Activated CD8-positive, alpha-beta T cell treated with anti-CD3 and anti-CD28 coated beads for 36 hours (primary cell): ENCODE data around the gene DRG2. TPM values are rescaled to one million over a fixed set of nuclear protein-coding genes. Genes with fewer than 3 reads are reported as not detected.

Source experiments
- ATAC-seq: fragments of 200-7000 bp; cut with Tn5 transposase; one replicate; pipeline ENCODE4 v1.10.0; 2021; ENCODE audit warnings: mild to moderate bottlenecking, moderate library complexity
- CTCF ChIA-PET: fragments of 350-600 bp; sonication (Branson Sonifier 250); formaldehyde crosslinking; loops from one replicate; lab custom pipeline; 2021; ENCODE audit warnings: antibody characterized with exemption; lab: Charles Lee
- POLR2A ChIA-PET: fragments of 350-600 bp; sonication (Branson Sonifier 250); formaldehyde crosslinking; loops from one replicate; lab custom pipeline; 2021; ENCODE audit warnings: antibody characterized with exemption; lab: Charles Lee
- DNase-seq: peaks from one replicate; pipeline ENCODE4 v3.0.0-alpha.2; 2020
- H3K27ac Mint-ChIP-seq: one replicate; pipeline ENCODE4 v1.8.0; 2021; ENCODE audit warnings: mild to moderate bottlenecking, mixed read lengths
- H3K27me3 Mint-ChIP-seq: one replicate; pipeline ENCODE4 v1.8.0; 2021; ENCODE audit warnings: mixed read lengths
- H3K36me3 Mint-ChIP-seq: one replicate; pipeline ENCODE4 v1.8.0; 2021; ENCODE audit warnings: low read depth, mixed read lengths
- H3K4me1 Mint-ChIP-seq: one replicate; pipeline ENCODE4 v1.8.0; 2021; ENCODE audit warnings: low read depth, mixed read lengths
- H3K4me3 Mint-ChIP-seq: one replicate; pipeline ENCODE4 v1.8.0; 2021; ENCODE audit warnings: mild to moderate bottlenecking, moderate library complexity, mixed read lengths
- H3K9me3 Mint-ChIP-seq: one replicate; pipeline ENCODE4 v1.8.0; 2021; ENCODE audit warnings: mixed read lengths
- intact Hi-C: fragments of 100-400 bp; cut with micrococcal nuclease; formaldehyde crosslinking; loops from one replicate; pipeline ENCODE4 v1.10.0; 2022
- total RNA-seq, 2 experiments: library from RNA; stranded (reverse); gene quantifications; one replicate each; pipeline ENCODE4 v1.2.3, GENCODE V29; 2021
- TF ChIP-seq, protein P1 (sequence below): fragments of 200-600 bp; IDR thresholded peaks from one replicate; pipeline ENCODE4 v1.8.0; 2022; ENCODE audit warnings: antibody characterized with exemption, mild to moderate bottlenecking

The DRG2 gene
- total RNA-seq, 2 experiments from 2014 or later = 45.0 to 45.1 TPM

DNA sequence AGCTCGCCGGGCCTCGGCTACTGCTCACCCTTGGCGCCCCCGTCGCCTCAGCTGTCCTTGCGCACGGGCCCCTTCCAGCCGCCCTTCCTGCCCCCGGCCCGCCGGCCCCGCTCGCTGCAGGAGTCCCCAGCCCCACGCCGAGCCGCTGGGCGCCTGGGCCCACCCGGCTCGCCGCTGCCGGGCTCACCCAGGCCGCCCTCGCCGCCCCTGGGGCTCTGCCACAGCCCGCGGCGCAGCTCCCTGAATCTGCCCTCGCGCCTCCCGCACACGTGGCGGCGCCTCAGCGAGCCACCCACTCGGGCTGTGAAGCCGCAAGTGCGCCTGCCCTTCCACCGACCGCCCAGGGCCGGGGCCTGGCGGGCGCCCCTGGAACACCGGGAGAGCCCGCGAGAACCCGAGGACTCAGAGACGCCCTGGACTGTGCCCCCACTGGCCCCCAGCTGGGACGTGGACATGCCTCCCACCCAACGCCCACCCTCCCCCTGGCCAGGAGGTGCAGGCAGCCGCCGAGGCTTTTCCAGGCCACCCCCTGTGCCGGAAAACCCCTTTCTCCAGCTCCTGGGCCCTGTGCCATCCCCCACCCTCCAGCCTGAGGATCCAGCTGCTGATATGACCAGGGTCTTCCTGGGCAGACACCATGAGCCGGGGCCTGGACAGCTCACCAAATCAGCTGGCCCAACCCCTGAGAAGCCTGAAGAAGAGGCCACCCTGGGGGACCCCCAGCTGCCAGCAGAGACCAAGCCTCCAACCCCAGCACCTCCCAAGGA, 33.6 kb downstream of the DRG2 start:
- peaks cover 3% of the 10 kb centered on the region for H3K9me3 Mint-ChIP-seq
- no peak overlapping the region for H3K4me3 Mint-ChIP-seq
- TF ChIP-seq, protein P1, sequence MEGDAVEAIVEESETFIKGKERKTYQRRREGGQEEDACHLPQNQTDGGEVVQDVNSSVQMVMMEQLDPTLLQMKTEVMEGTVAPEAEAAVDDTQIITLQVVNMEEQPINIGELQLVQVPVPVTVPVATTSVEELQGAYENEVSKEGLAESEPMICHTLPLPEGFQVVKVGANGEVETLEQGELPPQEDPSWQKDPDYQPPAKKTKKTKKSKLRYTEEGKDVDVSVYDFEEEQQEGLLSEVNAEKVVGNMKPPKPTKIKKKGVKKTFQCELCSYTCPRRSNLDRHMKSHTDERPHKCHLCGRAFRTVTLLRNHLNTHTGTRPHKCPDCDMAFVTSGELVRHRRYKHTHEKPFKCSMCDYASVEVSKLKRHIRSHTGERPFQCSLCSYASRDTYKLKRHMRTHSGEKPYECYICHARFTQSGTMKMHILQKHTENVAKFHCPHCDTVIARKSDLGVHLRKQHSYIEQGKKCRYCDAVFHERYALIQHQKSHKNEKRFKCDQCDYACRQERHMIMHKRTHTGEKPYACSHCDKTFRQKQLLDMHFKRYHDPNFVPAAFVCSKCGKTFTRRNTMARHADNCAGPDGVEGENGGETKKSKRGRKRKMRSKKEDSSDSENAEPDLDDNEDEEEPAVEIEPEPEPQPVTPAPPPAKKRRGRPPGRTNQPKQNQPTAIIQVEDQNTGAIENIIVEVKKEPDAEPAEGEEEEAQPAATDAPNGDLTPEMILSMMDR = no peak
- H3K27me3 Mint-ChIP-seq = no peaks in the 10 kb centered on the region
- intact Hi-C loops = no loop called here
- ChIA-PET POLR2A (no interaction called here), CTCF (no interaction called here)
- H3K36me3 Mint-ChIP-seq = no peaks in the 10 kb centered on the region
- H3K27ac Mint-ChIP-seq = no peak overlapping the region
- H3K4me1 Mint-ChIP-seq = no peaks in the 10 kb centered on the region
- ATAC-seq = no peak
- no peak for DNase-seq

DNA sequence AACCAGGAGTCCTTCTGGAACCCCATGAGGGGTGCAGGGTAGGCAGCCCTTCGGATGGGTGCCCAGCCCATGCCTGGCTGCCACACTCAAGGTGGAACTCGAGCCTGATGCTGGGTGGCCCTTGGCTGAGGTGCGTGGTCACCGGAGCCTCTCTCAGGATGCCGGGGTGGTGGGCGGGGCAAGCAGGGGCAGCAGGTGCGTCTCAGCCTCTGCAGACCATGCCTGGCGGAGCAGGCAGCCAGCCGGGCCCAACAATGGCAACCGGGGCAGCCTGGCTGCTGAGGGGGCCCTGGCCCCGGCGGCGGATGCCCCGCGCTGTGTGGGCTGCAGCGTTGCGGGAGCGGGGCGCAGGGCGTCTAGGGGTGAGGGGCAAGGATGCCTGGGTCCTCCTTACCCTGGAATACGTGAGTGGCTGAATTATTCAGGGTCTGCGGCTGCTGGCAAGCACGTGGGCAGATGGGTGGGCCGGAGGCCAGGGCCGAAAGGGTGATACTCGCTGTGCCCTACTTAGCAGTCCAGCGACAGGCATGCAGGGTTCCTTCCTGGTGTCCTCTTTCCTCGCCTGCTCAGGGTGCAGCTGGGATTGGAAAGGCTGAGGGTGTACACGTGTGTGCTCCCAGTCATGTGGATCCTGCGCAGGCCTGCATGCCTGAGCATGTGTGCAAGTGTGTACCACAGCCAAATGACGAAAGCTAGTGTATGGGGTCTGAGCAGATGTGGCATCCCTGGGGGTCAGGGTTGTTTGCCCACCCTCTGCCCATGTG, 35.4 kb downstream of the DRG2 start:
- no peak overlapping the region for H3K4me3 Mint-ChIP-seq
- H3K36me3 Mint-ChIP-seq = no peaks in the 10 kb centered on the region
- H3K4me1 Mint-ChIP-seq = no peaks in the 10 kb centered on the region
- H3K9me3 Mint-ChIP-seq = peaks cover 3% of the 10 kb centered on the region
- DNase-seq (no peak), ATAC-seq (no peak)
- H3K27ac Mint-ChIP-seq = no peak overlapping the region
- TF ChIP-seq, protein P1 = no peak
- no peaks in the 10 kb centered on the region for H3K27me3 Mint-ChIP-seq
- CTCF ChIA-PET = no interaction called here
- POLR2A ChIA-PET = no interaction called here
- intact Hi-C loops = no loop called here

DNA sequence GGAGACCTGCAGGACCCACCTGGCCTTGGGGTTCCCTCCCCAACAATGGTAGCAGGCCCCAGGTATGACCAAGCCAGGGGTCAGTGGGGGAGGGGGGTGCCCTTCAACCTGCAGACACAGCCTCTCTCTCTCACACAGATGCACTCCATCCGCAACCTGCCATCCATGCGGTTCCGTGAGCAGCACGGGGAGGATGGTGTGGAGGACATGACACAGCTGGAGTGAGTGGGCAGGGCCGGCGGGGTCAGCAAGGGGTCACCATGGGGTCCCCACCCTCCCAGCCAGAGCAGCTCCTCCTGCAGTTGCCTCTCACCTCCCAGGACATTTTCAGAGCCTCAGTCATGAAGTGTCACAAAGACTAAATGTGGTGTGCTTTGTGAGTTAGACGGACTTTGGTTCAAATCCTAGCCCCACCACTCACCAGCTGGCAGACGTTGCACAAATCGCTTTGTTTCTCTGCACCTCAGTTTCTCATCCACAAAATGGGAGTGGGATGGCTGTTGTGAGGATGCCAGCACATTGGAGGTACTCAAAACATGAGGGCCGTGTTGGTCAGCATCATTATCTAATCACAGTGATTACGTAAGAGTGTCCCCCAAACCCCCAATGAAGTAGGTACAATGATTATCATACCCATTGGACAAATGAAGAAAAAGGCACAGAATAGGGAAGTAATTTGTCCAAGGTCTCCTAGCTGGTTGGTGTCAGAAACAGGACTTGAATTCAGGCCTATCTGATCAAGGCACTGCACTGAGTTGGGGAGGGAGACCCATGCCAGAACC, 36.8 kb downstream of the DRG2 start:
- no peak for DNase-seq
- H3K27me3 Mint-ChIP-seq = no peaks in the 10 kb centered on the region
- no peaks in the 10 kb centered on the region for H3K36me3 Mint-ChIP-seq
- intact Hi-C loops = no loop called here
- ChIA-PET POLR2A (no interaction called here), CTCF (interaction anchor here (0.9 kb wide), 1 partner anchor 16 kb away, joined by 3 read pairs; no protein-coding TSS in a partner anchor)
- TF ChIP-seq, protein P1 = no peak
- H3K9me3 Mint-ChIP-seq = peaks cover 3% of the 10 kb centered on the region
- no peaks in the 10 kb centered on the region for H3K4me1 Mint-ChIP-seq
- ATAC-seq = no peak
- H3K27ac Mint-ChIP-seq = no peak overlapping the region
- H3K4me3 Mint-ChIP-seq = no peak overlapping the region

DNA sequence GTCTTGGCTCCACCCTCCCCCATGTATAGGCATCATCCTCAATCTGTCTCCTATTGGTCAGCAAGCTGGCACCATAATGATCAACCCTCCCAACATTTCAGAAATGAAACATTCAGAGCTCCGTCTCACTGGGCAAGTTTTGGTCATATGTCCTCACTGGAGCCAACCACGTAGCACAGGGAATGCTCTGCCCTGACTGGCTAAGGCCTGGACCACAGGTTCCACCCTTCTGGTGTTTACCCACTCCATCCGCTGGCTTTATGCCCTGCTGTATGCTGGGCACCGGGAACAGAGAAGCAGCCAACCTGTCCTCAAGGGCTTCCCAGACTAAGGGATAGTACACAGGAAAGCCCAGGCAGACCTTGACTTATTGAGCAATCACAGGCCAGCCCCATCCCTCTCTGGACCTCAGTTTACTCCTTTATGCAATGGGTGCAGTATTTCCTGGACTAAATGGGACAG, 41.3 kb downstream of the DRG2 start:
- H3K27me3 Mint-ChIP-seq = no peaks in the 10 kb centered on the region
- ATAC-seq (no peak), DNase-seq (no peak)
- POLR2A ChIA-PET = no interaction called here
- H3K9me3 Mint-ChIP-seq = no peaks in the 10 kb centered on the region
- no peak overlapping the region for H3K4me3 Mint-ChIP-seq
- TF ChIP-seq, protein P1 = no peak
- no peaks in the 10 kb centered on the region for H3K36me3 Mint-ChIP-seq
- no peaks in the 10 kb centered on the region for H3K4me1 Mint-ChIP-seq
- CTCF ChIA-PET = interaction anchor here (0.9 kb wide), 1 partner anchor 12 kb away, joined by 4 read pairs; no protein-coding TSS in a partner anchor
- no peak overlapping the region for H3K27ac Mint-ChIP-seq
- intact Hi-C loops = no loop called here
